Epithelial cell of proximal tubule (primary cell): Measurements from ENCODE around the gene ZSWIM6. TPM values are rescaled to one million over a fixed set of nuclear protein-coding genes. Genes with fewer than 3 reads are reported as not detected.
"Not testable (repeated sequence)": the region's sequence is repeated elsewhere in the genome, so short reads cannot be mapped to it uniquely, and the experiment has no call there.

Experiments used
- DNase-seq: peaks from one replicate; pipeline ENCODE4 v3.0.0-alpha.2; 2011; ENCODE audit warnings: low read depth
- H3K4me3 ChIP-seq: 2 replicates; pipeline ENCODE4 v1.5.1; 2011; ENCODE audit warnings: low read depth, mild to moderate bottlenecking, low read length
- CTCF ChIP-seq: conservative IDR thresholded peaks from 2 replicates; pipeline ENCODE4 v1.5.1; 2012; ENCODE audit warnings: low read depth, mild to moderate bottlenecking, low read length
- total RNA-seq: library from RNA; depleted of rRNA; stranded (reverse); fragments of >200 nt; gene quantifications from 2 replicates; pipeline ENCODE4 v1.2.3, GENCODE V29; 2015

The ZSWIM6 gene
- total RNA-seq, 1 donor from 2014 or later: 8.2 TPM

- no peak for TF ChIP-seq CTCF
- H3K4me3 ChIP-seq: no peak overlapping the region
- no peak for DNase-seq
These were observed 71.2 kb downstream of the ZSWIM6 start for GRCh38 chr5:61402970-61403900.

GRCh38 chr5:61405511-61406295, 73.6 kb downstream of the ZSWIM6 start:
- no peak for TF ChIP-seq CTCF
- no peak overlapping the region for H3K4me3 ChIP-seq
- no peak for DNase-seq

- not testable (repeated sequence) for DNase-seq, H3K4me3 ChIP-seq
These were observed 74.4 kb downstream of the ZSWIM6 start for GRCh38 chr5:61406497-61406896.

- TF ChIP-seq CTCF: no peak
- H3K4me3 ChIP-seq: no peak overlapping the region
- DNase-seq: no peak
These were observed 75.7 kb downstream of the ZSWIM6 start for GRCh38 chr5:61407706-61408270.

- H3K4me3 ChIP-seq: peak overlapping the region; percentile 35
- TF ChIP-seq CTCF: no peak
- peak; percentile 97 for DNase-seq
These were observed 76.6 kb downstream of the ZSWIM6 start for GRCh38 chr5:61408476-61409168.

GRCh38 chr5:61409568-61409967, 77.5 kb downstream of the ZSWIM6 start:
- no peak for TF ChIP-seq CTCF
- peak overlapping the region; percentile 35 for H3K4me3 ChIP-seq
- DNase-seq: peak; percentile 88
